AG09309 (cell line): ENCODE measurements around the gene SLC25A23.
"Not testable (repeated sequence)": the region's sequence is repeated elsewhere in the genome, so short reads cannot be mapped to it uniquely, and the experiment has no call there.

Experiments used
- DNase-seq: peaks from one replicate; pipeline ENCODE4 v3.0.0-alpha.2; 2010; ENCODE audit warnings: low read depth
- H3K4me3 ChIP-seq: 2 replicates; pipeline ENCODE4 v1.5.1; 2011; ENCODE audit warnings: mild to moderate bottlenecking, low read depth, low read length, moderate library complexity; ENCODE audit not compliant: control insufficient read depth
- TF ChIP-seq, protein P1 (sequence below): IDR thresholded peaks from 2 replicates; pipeline ENCODE4 v1.5.1; 2011; ENCODE audit warnings: mild to moderate bottlenecking, low read depth, low read length, inconsistent platforms; ENCODE audit not compliant: insufficient read depth, control insufficient read depth; ENCODE audit errors: missing control alignments

The SLC25A23 gene

DNA sequence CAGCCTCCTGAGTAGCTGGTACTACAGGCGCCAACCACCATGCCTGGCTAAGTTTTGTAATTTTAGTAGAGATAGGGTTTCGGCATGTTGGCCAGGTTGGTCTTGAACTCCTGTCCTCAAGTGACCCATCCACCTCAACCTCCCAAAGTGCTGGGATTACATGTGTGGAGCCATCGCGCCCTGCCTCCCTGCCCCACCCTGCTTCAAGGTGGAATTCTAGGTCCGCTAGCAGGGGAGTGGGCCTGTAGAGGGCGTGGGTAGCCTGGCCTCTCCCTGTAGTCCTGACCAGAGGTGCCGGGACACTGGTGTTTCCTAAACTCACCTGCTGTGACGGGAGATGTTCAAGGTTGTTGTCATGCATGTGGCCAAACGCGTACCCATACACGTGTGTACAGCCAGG is 26.4 kb downstream of the SLC25A23 start:
- DNase-seq: no peak
- no peak overlapping the region for H3K4me3 ChIP-seq
- TF ChIP-seq, protein P1, sequence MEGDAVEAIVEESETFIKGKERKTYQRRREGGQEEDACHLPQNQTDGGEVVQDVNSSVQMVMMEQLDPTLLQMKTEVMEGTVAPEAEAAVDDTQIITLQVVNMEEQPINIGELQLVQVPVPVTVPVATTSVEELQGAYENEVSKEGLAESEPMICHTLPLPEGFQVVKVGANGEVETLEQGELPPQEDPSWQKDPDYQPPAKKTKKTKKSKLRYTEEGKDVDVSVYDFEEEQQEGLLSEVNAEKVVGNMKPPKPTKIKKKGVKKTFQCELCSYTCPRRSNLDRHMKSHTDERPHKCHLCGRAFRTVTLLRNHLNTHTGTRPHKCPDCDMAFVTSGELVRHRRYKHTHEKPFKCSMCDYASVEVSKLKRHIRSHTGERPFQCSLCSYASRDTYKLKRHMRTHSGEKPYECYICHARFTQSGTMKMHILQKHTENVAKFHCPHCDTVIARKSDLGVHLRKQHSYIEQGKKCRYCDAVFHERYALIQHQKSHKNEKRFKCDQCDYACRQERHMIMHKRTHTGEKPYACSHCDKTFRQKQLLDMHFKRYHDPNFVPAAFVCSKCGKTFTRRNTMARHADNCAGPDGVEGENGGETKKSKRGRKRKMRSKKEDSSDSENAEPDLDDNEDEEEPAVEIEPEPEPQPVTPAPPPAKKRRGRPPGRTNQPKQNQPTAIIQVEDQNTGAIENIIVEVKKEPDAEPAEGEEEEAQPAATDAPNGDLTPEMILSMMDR: no peak

DNA sequence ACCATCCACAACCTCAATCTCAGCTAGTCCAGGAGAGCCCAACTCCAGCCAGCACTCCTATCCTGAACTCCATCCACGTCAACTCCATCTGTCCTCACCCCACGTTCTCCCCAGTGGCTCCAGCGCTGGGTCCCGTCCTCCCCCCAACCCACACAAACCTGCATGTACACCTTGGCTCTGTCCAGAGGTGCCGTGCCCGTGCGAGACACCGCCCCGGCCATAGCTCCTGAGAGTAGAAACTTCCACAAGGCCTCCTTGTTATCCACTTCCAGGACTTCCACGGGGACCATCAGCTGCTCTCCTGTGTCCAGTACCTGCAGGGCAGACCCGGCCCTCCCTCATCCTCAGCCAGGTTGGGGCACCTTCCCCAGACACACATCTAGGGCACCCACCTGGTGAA is 27.7 kb downstream of the SLC25A23 start:
- TF ChIP-seq, protein P1: no peak
- no peak for DNase-seq
- no peak overlapping the region for H3K4me3 ChIP-seq

DNA sequence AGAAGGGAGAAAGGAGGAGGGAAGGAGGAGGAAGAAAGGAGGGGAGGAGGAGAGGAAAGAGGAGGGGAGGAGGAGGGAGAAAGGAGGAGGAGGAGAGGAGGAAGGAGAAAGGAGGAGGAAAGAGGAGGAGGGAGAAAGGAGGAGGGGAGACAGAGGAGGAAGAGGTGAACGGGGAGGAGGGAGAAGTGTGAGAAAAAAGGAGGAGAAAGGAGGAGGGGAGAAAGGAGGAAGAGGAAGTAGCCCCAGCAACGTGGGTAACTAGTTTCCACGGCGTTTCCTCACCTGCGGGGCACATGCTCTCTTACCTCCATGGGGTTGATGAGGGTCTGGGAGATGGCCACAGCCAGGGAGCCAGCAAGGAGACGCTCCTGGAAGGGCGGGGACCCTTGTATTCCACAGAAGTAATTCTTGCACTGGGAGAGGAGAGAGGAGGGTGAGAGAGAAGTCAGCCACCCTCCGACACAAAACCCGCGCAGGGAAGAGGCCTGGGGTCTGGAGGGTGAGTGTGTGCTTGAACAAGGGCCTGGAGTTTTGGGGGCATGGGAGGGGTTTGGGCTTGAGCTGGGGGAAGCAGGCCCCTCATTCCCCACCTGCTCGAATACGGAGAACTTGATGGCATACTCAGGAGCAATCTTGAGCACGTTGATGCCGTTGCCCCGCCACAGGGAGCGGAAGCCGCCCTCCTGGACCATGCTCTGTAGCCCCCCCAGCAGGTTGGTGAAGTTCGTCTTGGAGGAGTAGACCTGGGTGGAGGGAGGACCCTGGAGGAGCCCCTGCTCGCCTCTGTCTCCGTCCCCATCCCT is 30.0 kb downstream of the SLC25A23 start:
- no peak for DNase-seq
- H3K4me3 ChIP-seq: no peak overlapping the region
- TF ChIP-seq, protein P1: no peak

DNA sequence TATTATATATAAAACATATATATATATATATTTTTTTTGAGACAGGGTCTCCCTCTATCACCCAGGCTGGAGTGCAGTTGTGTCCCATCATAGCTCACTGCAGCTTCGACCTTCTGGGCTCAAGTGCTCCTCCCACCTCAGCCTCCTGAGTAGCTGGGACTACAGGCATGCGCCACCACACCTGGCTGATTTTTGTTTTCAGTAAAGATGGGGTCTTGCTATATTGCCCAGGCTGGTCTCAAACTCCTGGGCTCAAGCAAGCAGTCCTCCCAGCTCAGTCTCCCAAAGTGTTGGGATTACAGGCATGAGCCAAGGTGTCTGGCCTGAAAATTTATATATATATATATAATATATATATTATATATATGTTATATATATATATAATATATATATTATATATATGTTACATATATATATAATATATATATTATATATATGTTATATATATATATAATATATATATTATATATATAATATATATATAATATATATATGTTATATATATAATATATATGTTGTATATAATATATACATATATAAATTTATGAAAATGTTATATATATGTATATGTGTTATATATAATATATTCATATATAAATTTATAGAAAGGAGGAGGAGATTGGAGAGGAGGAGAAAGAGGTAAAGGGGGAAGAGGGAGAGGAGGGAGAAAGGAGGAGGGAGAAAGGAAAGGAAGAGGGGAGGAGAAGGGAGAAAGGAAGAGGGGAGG is 30.7 kb downstream of the SLC25A23 start:
- DNase-seq, H3K4me3 ChIP-seq: not testable (repeated sequence)

DNA sequence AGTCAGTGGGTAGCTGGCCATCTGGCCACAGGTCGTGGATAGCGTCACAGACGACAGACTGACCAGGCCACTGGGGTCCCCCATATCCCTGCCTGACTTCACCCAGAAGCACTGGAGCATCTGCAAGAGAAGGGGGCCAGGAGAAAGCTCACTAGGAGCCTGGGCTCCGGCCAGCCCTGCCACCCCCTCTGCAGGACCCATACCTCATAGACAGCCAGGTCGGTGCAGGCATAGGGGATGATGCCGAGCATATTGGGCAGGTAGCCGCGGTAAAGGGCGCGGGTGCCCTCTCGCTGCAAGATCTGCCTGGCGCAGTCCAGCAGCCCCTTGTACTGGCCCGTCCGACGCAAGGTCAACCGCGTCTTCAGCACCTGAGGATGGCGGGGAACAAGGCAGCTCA is 32.5 kb downstream of the SLC25A23 start:
- no peak for DNase-seq
- no peak overlapping the region for H3K4me3 ChIP-seq
- TF ChIP-seq, protein P1: no peak

DNA sequence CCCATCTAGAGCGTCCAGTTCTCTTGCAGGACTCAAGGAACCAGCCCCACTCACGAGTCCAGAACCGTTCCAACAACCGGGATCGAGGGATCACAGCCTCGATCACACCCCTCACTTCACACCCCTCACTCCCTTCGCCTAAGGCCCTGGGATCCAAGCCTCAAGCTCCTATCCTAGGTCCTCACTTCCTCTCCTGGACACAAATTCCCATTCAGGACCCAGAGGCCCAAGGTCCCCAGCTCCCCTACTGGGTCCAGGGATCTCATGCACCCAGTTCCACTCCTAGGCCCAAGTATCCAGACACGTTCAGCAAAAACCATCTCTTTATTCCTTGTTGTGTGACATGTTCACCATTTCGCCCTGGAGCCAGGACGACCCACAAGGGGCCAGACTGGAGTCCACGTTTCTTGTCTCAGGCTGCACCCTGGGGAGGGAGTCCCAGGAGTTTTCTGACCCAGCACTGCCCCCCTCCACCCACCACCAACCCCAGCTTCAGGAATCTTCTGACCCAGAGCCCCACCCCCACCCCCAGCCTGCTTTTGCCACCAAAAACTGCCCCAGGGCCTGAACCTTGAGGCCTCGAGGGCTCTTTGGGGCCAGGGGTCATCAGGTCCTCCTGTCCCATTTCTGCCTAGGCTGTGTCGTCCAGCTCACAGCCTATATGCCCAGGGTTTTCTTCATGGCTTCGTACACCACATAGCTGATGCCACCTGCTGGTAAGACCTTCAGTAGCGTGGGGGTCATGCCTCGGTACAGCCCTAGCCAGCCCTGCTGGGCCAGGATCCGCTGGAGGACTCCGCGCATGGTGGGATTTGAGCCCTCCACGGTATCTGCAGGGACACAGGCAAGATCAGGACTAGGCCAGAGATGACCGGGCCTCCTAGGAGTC is 33.6 kb downstream of the SLC25A23 start:
- no peak for DNase-seq
- TF ChIP-seq, protein P1: no peak
- H3K4me3 ChIP-seq: no peak overlapping the region; the same call in 1 of the 2 replicates
